K562 (cell line): ENCODE results near the gene NPAS1. TPM values are rescaled to one million over a fixed set of nuclear protein-coding genes. Genes with fewer than 3 reads are reported as not detected.
A peak's percentile ranks its signal among the peaks of the same experiment; 100 is the strongest.

ENCODE experiments used
- CREB1 ChIP-seq, 2 experiments: sonication (generic) in 1 of 2; formaldehyde crosslinking in 1 of 2; IDR thresholded peaks; 2 replicates each; pipeline versions ENCODE4 v1.6.1 to v1.8.0; 2012 to 2022; ENCODE audit warnings: inconsistent platforms in 1 of 2, mild to moderate bottlenecking in 1 of 2, missing genetic modification reagents in 1 of 2, moderate library complexity in 1 of 2
- DIDO1 ChIP-seq: fragments of 450-650 bp; IDR thresholded peaks from 2 replicates; pipeline ENCODE4 v1.6.1; 2016; ENCODE audit warnings: low read depth, missing biosample characterization, missing genetic modification characterization
- E4F1 ChIP-seq: fragments of 250-450 bp; sonication (Bioruptor Pico); IDR thresholded peaks from 2 replicates; pipeline ENCODE4 v1.5.0; 2021; ENCODE audit warnings: mild to moderate bottlenecking, borderline replicate concordance
- IFI16 ChIP-seq: fragments of 250-450 bp; sonication (Bioruptor Pico); IDR thresholded peaks from 2 replicates; pipeline ENCODE4 v2.1.2; 2022; ENCODE audit warnings: mild to moderate bottlenecking, inconsistent platforms
- ZNF740 ChIP-seq, 3 experiments: fragments of 200-800 bp in 1 of 3; sonication (Bioruptor generic) in 1 of 3; sonication (generic) in 1 of 3; formaldehyde crosslinking in 1 of 3; IDR thresholded peaks; 2 replicates each; pipeline versions ENCODE4 v1.6.1 to v1.8.0; 2016 to 2022; ENCODE audit warnings: mild to moderate bottlenecking in 2 of 3, missing compliant biosample characterization in 2 of 3, missing genetic modification characterization in 2 of 3, missing genetic modification reagents in 1 of 3
- polyA plus RNA-seq, 8 experiments: library from polyadenylated mRNA; depleted of rRNA in 4 of 8; stranded (reverse) in 5 of 8; unstranded in 3 of 8; fragments of >200 nt; fragmentation: Nextera tagmentation in 2 of 8; fragmentation: Illumina TruSeq in 1 of 8; extraction: Ambion mirVana in 2 of 8; extraction: Trizol in 1 of 8; gene quantifications; 2 replicates each; pipeline versions ENCODE4 v1.2.1 to v1.2.3, GENCODE V29; 2011 to 2014; ENCODE audit warnings: inconsistent platforms in 1 of 8, missing spikeins in 1 of 8
- total RNA-seq, 7 experiments: library from RNA; depleted of rRNA in 6 of 7; stranded (reverse); fragments of >200 nt in 6 of 7; fragmentation: Illumina TruSeq in 2 of 7; extraction: Trizol in 2 of 7; gene quantifications; 2 replicates each; pipeline versions ENCODE4 v1.2.1 to v1.2.3, GENCODE V29; 2011 to 2021; ENCODE audit warnings: low replicate concordance in 1 of 7

The NPAS1 gene
- total and polyA plus RNA-seq, 9 of the 15 experiments (the other 6 are each of a cell fraction or from before 2014, with no cell fraction given) = 0.58 to 5.3 (median 2.0) TPM; not detected in 2

GRCh38 chr19:47022541-47023447 is 3.2 kb downstream of the NPAS1 start (continued):
- TF ChIP-seq ZNF740 (CRISPR knock-in tag; IDR thresholded peaks at IDR 0.05) = peak; percentile 57; the same call in 1 of the 2 replicates
- TF ChIP-seq ZNF740 (tag; IDR thresholded peaks at IDR 0.05) = no peak
- TF ChIP-seq E4F1 = no peak
- TF ChIP-seq DIDO1 (tag) = no peak
- TF ChIP-seq IFI16 (CRISPR knock-in tag) = no peak
- TF ChIP-seq CREB1 (IDR thresholded peaks at IDR 0.05) = peak; percentile 36; the same call in 1 of the 2 replicates
- no peak for TF ChIP-seq CREB1 (CRISPR knock-in tag; IDR thresholded peaks at IDR 0.05)
